Tibial nerve (tissue), 4 donors: ENCODE data around the gene PRPF40A. TPM values are rescaled to one million over a fixed set of nuclear protein-coding genes. Genes with fewer than 3 reads are reported as not detected.

ENCODE experiments used
- DNase-seq, 2 donors: peaks; one replicate each; pipeline ENCODE4 v3.0.0-alpha.2; 2019; ENCODE audit warnings: low spot score in 2 of 2
- H3K27ac ChIP-seq, 4 donors: fragments of 200-600 bp; sonication (generic) in 3 of 4; one replicate each; pipeline ENCODE4 v1.5.1; 2017 to 2019; ENCODE audit warnings: mild to moderate bottlenecking in 1 of 4
- H3K27me3 ChIP-seq, 2 donors: fragments of 200-600 bp; sonication (generic) in 1 of 2; one replicate each; pipeline versions ENCODE4 v1.5.1 to v1.6.0; 2017 to 2019
- H3K36me3 ChIP-seq, 3 donors: fragments of 200-600 bp; sonication (generic); one replicate each; pipeline ENCODE4 v1.5.1; 2018 to 2019
- H3K4me1 ChIP-seq, 4 donors: fragments of 200-600 bp; sonication (generic) in 3 of 4; one replicate each; pipeline ENCODE4 v1.5.1; 2017 to 2019
- H3K4me3 ChIP-seq, 4 donors: fragments of 200-600 bp; sonication (generic) in 3 of 4; one replicate each; pipeline ENCODE4 v1.5.1; 2017 to 2019; ENCODE audit warnings: mild to moderate bottlenecking in 1 of 4, moderate library complexity in 1 of 4
- H3K9me3 ChIP-seq, 4 donors: fragments of 200-600 bp; sonication (generic) in 3 of 4; one replicate each; pipeline ENCODE4 v1.5.1; 2017 to 2019
- EP300 ChIP-seq, 2 donors: sonication (generic); formaldehyde crosslinking; IDR thresholded peaks; one replicate each; pipeline ENCODE4 v1.6.1; 2017; ENCODE audit warnings: antibody characterized with exemption in 2 of 2, mild to moderate bottlenecking in 1 of 2
- POLR2A ChIP-seq, 2 donors: fragments of 450-650 bp; IDR thresholded peaks; one replicate each; pipeline ENCODE4 v1.6.1; 2017; ENCODE audit warnings: antibody characterized with exemption in 2 of 2, mild to moderate bottlenecking in 2 of 2, moderate library complexity in 2 of 2
- WGBS, 2 donors: methylation state at CpG; one replicate each; pipeline ENCODE4 v1.1.5; 2018; 5-methylcytosine and 5-hydroxymethylcytosine counted together
- total RNA-seq, 4 donors: library from RNA; depleted of rRNA; stranded (reverse); fragments of >200 nt; gene quantifications; one replicate each; pipeline ENCODE4 v1.1.0, GENCODE V29; 2016
- TF ChIP-seq, protein P1 (sequence below), 5 experiments: fragments of 200-600 bp in 3 of 5; fragments of 450-650 bp in 2 of 5; sonication (generic) in 3 of 5; IDR thresholded peaks; one replicate each; pipeline ENCODE4 v1.5.1; 2016 to 2019; ENCODE audit warnings: antibody characterized with exemption in 5 of 5, mild to moderate bottlenecking in 3 of 5, moderate library complexity in 2 of 5

Gene PRPF40A
- total RNA-seq, 4 donors from 2014 or later = 66.4 to 97.7 (median 77.6) TPM

DNA sequence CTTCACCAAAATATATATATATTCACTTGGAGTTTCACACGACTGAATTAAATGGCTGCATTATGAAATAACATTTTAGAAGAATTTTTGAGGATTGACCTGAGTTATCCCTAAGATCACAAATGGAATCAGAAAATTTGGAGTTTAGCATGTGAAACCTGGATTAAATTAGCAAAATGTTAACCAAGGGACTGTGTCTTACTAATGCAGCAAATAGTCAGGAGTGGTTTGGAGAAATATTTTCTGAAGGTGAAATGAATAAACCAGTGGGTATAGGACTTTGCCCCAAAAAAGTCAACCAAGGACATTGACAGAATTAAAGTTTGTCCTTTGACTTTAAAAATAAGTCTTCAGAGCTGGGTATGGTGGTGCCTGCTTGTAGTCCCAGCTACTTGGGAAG, 111.2 kb downstream of the PRPF40A start:
- WGBS, 2 donors = 49 to 58% methylated on average over 1 of the region's 1 CpG
- TF ChIP-seq, protein P1, sequence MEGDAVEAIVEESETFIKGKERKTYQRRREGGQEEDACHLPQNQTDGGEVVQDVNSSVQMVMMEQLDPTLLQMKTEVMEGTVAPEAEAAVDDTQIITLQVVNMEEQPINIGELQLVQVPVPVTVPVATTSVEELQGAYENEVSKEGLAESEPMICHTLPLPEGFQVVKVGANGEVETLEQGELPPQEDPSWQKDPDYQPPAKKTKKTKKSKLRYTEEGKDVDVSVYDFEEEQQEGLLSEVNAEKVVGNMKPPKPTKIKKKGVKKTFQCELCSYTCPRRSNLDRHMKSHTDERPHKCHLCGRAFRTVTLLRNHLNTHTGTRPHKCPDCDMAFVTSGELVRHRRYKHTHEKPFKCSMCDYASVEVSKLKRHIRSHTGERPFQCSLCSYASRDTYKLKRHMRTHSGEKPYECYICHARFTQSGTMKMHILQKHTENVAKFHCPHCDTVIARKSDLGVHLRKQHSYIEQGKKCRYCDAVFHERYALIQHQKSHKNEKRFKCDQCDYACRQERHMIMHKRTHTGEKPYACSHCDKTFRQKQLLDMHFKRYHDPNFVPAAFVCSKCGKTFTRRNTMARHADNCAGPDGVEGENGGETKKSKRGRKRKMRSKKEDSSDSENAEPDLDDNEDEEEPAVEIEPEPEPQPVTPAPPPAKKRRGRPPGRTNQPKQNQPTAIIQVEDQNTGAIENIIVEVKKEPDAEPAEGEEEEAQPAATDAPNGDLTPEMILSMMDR (IDR thresholded peaks at IDR 0.05) = no peak
- TF ChIP-seq POLR2A (IDR thresholded peaks at IDR 0.05) (no peak), EP300 (IDR thresholded peaks at IDR 0.05) (no peak)
- no peaks in the 10 kb centered on the region for H3K9me3 ChIP-seq

GRCh38 chr2:152603166-152603565, 114.1 kb downstream of the PRPF40A start:
- H3K9me3 ChIP-seq = no peaks in the 10 kb centered on the region
- H3K36me3 ChIP-seq = peaks cover 0 to 17% (median 0%) of the 10 kb centered on the region in 3 donors
- TF ChIP-seq, protein P1 (IDR thresholded peaks at IDR 0.05) = no peak
- TF ChIP-seq POLR2A (IDR thresholded peaks at IDR 0.05) = no peak
- TF ChIP-seq EP300 (IDR thresholded peaks at IDR 0.05) = no peak
- no peaks in the 10 kb centered on the region for H3K27me3 ChIP-seq
- 82 to 86% methylated on average over 3 of the region's 3 CpGs for WGBS, 2 donors
- DNase-seq = no peak
- no peak overlapping the region for H3K27ac ChIP-seq
- no peak overlapping the region for H3K4me3 ChIP-seq
- H3K4me1 ChIP-seq = peaks cover 0 to 32% (median 4%) of the 10 kb centered on the region in 4 donors

More for the DNA sequence above, 111.2 kb downstream of the PRPF40A start:
- peaks cover 0 to 35% (median under 1%) of the 10 kb centered on the region in 4 donors for H3K4me1 ChIP-seq
- H3K27me3 ChIP-seq = no peaks in the 10 kb centered on the region
- no peak overlapping the region for H3K27ac ChIP-seq
- peaks cover 0 to 25% (median 0%) of the 10 kb centered on the region in 3 donors for H3K36me3 ChIP-seq
- DNase-seq = no peak
- no peak overlapping the region for H3K4me3 ChIP-seq

DNA sequence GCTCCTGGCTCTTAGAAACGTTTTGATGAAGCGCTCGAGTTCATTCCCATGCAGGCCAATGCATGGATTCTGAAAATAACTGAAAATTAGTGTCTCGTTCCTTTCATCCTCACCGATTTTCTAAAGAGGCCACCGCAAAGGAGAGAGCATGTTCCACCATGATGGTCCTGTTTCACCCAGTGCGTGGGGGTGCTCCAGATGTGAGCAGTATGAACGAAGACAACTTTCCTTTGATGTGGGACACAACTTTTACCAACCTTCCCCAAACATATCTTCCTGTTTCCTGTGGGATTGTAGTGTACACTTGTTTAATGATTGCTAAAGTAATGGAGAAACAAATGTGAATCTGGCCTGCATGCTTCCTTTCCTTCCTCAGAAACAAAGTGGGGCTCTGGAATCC, 114.5 kb downstream of the PRPF40A start:
- Histone ChIP-seq H3K9me3 (no peaks in the 10 kb centered on the region), H3K36me3 (peaks cover 0 to 17% (median 0%) of the 10 kb centered on the region in 3 donors), H3K4me1 (peaks cover 0 to 32% (median 4%) of the 10 kb centered on the region in 4 donors), H3K27ac (no peak overlapping the region), H3K4me3 (no peak overlapping the region), H3K27me3 (no peaks in the 10 kb centered on the region)
- DNase-seq = no peak
- TF ChIP-seq EP300 (IDR thresholded peaks at IDR 0.05) (no peak), POLR2A (IDR thresholded peaks at IDR 0.05) (no peak)
- TF ChIP-seq, protein P1 (IDR thresholded peaks at IDR 0.05) = no peak
- 90% methylated on average over 8 of the region's 8 CpGs for WGBS, 2 donors

Other genes starting within 250 kb of the PRPF40A start
- 10 to 100 TPM; 17.5 to 28.5 (median 23.6) TPM for gene ARL6IP6, start 1.2 kb upstream of the PRPF40A start, total RNA-seq